HG03439 (cell line): ENCODE results near the gene ADCY7.

Source experiments
- ATAC-seq: cut with Tn5 transposase; IDR thresholded peaks from one replicate; pipeline ENCODE4 v1.9.1; 2021; ENCODE audit warnings: mild to moderate bottlenecking, moderate library complexity; ENCODE audit not compliant: unreplicated experiment

ADCY7 gene

GRCh38 chr16:50247906-50248608, 18.3 kb upstream of the ADCY7 start:
- no peak for ATAC-seq

DNA sequence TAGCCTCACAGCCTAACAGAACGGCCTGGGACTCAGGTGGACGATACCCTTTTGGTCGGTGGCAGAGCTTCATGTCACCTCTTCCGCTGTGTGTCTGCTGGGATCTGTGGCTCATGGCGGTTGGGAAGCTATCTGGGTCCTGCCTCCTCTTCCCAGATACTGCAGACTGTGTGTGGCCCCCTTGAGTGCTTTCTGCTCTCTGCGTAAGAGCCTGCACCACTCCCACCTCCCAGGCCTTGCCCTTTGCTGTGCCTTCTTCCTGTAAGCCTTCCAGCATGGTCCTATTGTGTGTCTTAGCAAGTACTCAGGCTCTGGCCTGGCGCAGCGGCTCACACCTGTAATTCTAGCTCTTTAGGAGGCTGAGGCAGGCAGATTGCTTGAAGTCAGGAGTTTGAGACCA, 17.5 kb upstream of the ADCY7 start:
- no peak for ATAC-seq

GRCh38 chr16:50251375-50252081, 14.8 kb upstream of the ADCY7 start:
- ATAC-seq: no peak

DNA sequence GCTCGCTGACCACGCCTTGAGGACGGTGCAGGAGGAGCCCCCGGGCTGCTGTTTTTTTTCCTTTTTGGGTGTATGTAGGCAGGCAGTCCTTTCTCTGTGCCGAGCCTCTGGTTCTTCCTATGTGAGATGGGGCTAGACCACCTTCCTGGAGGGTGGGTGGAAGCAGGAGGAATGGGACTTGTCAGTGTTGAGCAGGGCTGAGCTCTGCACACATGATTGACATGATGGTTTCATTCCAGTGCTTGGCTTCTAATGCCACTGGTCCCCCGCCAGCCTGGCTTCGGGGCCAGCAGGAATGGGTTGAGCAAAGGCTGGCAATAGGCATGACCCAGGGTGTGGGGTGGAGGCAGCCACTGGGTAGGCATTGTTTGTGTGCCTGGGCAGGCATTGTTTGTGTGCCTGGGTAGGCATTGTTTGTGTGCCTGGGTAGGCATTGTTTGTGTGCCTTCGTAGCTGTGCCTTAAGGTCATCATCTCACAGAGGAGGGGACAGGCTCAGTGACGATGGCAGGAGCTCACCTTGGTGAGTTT, 14.2 kb upstream of the ADCY7 start:
- ATAC-seq: no peak

GRCh38 chr16:50252874-50253513, 13.4 kb upstream of the ADCY7 start:
- ATAC-seq: no peak

DNA sequence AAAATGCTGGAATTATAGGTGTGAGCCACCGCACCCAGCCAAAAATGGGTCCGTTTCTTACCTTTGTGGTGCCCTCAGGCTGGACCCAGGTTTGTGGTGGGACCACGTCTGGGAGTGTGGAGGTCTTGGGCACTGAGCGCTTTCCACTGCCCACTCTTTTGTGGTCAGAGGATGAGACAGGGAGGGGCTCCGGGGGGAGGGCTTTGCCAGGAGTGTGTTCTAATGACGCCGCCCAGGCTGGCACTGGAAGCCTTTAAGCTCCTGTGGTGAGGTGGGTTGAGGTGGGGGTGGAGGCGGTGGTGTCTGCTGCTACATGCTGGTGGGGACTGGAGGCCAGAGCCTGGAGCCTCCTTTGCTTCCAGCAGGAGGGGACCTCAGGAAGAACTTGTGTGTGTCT, 12.8 kb upstream of the ADCY7 start:
- ATAC-seq: no peak

DNA sequence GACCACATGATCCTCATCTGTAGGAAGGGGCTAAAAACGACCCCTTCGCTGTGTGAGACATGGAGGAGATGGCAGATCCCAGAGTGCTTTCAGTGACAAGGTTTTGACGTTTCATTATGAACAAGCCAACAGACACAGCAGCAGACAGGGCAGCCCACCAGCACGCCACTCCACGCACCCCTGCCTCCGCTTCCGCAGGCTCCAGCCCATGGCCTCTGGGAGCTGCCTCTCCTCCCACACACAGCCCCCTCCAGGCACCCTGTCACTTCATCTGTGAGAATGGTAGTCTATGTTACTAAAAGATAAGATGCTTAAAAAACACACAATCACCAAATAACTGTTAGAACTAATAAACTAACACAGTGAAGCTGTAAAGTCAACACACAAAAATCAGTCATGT, 12.3 kb upstream of the ADCY7 start:
- no peak for ATAC-seq

DNA sequence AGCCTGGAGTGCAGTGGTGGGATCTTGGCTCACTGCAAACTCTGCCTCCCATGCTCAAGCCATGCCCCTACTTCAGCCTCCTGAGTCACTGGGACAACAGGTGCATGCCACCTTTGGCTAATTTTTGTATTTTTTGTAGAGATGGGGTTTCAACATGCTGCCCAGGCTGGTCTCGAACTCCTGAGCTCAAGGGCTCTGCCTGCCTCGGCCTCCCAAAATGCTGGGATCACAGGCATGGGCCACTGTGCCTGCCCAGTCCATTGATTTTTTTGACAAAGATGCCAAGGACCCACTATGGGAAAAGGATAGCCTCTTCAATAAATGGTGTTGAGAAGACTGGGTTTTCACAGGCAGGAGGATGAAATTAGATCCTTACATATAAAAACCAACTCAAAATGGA, 10.8 kb upstream of the ADCY7 start:
- ATAC-seq: no peak

- no peak for ATAC-seq
Measured at GRCh38 chr16:50256604-50257003, 9.7 kb upstream of the ADCY7 start.

DNA sequence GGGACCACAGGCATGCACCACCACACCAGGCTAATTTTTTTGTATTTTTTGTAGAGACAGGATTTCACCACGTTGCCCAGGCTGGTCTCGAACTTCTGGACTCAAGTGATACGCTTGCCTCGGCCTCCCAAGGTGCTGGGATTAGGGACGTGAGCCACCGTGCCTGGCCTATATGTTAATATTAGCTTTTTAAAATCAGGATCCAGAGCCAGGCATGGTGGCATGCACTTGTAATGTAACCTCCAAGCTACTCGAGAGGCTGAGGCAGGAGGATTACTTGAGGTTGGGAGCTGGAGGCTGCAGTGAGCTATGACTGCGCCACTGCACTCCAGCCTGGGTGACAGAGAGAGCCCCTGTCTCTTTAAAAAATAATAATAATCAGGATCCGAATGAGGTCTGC, 8.5 kb upstream of the ADCY7 start:
- no peak for ATAC-seq

GRCh38 chr16:50259334-50260205, 6.8 kb upstream of the ADCY7 start:
- ATAC-seq: no peak

DNA sequence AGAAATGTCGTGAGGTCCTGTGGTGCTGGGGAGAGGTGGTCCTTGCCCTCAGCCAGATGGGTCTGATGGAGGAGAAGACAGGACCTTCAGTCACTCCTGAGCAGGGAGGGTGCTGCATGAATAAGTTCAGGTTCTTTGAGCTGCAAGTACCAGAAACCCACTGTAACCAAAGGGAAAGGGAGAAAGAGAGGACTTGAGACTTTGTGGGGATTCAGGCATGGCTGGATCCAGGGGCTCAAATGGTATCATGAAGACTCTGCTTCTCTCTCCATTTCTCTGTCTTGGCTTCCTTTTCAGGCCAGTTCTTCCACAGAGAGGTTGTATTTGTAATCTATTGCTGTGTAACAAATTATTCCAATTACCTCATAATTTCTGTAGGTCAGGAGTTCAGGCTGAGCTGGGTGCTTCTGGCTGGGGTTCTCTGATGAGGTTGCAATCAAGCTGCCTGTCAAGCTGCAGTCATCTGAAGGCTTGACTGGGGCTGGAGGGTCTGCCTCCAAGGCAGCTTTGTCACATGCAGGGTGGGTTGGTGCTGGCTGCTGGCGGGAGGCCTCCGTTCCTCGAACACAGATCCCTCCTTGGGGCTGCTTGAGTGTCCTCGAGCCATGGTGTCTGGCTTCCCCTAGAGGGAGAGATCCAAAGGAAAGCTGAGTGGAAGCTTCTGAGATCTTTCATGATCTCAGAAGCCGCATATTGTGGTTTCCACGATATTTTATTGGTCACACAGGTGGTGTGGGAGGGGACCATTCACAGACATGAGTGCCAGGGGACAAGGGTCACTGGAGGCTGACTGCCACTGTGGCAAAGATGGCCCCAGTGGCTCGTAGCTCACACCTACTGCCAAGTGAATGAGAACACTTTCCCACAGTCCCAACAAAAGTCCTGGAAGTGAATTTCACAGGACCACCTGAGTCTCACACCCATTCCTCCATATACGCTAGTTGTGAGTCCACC, 5.9 kb upstream of the ADCY7 start:
- no peak for ATAC-seq

- ATAC-seq: no peak
Measured at GRCh38 chr16:50261160-50261706, 5.1 kb upstream of the ADCY7 start.

DNA sequence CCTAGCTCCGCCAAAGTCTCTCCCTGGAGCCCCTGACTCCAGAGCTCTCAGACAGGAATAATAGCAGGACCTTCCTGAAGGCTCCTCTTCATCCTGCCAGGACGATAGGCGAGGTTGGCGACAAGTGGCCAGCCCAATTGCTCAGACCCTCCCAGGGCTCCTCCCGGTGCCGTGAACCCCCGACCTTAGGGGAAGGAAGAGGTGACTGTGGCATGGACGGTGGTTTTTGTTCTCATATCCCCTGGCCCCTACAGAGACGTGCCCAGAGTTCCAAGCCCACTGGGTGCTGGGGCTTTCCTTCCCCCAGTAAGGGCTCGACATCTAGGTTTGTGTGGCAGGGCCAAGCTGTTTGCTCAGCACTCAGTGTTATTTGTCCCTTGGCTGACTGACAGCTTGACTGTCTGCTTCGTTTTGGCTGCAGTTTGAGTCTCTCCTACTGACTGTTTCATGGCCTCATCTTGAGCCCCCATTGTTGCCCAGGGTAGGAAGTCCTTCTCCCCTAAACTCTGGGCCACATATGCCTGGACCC, 4.6 kb upstream of the ADCY7 start:
- ATAC-seq: no peak

DNA sequence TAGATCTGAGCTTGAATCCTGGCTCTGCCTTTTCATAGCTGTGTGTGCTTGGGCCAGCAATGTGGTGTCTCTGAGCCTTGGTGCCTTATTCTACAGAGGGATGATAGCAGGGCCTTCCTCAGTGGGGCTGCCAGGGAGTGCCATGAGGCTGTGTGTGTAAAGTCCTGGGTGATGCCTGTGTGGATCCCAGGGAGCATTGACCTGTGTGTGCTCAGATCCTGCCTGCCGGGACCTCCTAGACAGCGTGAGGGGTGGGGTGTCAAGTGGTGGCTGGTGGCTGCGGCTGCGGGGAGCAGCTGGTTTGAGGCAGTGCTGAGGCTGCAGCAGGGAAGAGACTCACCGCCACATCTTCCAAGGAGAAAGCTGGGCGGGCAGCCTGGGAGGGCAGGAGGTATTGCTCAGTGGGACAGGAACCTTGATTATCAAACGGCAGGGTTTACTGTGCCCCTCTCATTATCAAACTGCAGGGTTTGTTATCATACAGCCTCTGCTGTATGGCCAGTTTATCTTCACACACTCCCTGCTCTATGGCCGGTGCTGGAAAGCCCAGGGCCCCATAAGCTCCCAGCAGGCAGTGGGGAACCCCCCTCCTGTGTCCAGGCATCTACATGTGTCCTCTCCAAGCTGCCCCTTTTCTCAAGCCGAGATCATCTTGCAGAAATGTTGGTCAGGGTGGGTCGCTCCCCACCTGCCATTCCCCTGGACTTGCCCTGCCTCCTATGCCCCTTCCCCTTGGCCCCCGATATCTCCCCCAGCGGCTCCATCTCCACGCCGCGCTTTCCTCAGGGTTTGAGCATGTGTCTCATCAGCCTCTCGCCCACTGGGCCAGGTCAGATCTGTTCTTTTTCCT, 3.1 kb upstream of the ADCY7 start:
- ATAC-seq: no peak

GRCh38 chr16:50263940-50264929, 2.1 kb upstream of the ADCY7 start:
- ATAC-seq: no peak

DNA sequence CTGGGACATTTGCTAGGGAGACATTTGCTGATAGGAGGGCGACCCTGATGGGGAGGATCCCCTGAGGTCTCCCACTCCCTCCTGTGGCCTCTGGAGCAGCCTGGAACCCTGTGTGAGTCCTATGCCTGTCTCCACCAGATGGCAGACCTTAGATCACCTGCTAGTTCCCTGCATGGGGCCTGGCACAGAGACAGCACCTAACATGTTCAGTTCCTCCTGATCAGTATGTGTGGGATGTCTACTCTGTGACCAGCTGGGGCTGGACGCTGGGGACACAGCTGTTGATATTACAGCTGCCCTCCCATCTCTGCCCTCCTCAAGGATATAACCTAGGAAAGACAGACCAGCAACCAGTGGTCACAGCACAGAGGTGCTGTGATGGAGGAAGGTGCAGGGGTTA, 1.1 kb upstream of the ADCY7 start:
- ATAC-seq: no peak
